HG03135 (cell line): Measurements from ENCODE around the gene RAB28.
"Not testable (repeated sequence)": the region's sequence is repeated elsewhere in the genome, so short reads cannot be mapped to it uniquely, and the experiment has no call there.

Source experiments
- ATAC-seq: cut with Tn5 transposase; IDR thresholded peaks from one replicate; pipeline ENCODE4 v1.9.1; 2021; ENCODE audit warnings: mild to moderate bottlenecking, moderate library complexity; ENCODE audit not compliant: unreplicated experiment

RAB28 gene

GRCh38 chr4:13452927-13453579, 31.1 kb downstream of the RAB28 start:
- no peak for ATAC-seq

- no peak for ATAC-seq
Measured at GRCh38 chr4:13449590-13449989, 34.5 kb downstream of the RAB28 start.

GRCh38 chr4:13445841-13446790, 38.0 kb downstream of the RAB28 start:
- no peak for ATAC-seq

- no peak for ATAC-seq
Measured at GRCh38 chr4:13441506-13441905, 42.6 kb downstream of the RAB28 start.

GRCh38 chr4:13436962-13437361, 47.2 kb downstream of the RAB28 start:
- no peak for ATAC-seq

GRCh38 chr4:13432453-13432852, 51.7 kb downstream of the RAB28 start:
- ATAC-seq, result no peak

GRCh38 chr4:13430834-13431568, 53.1 kb downstream of the RAB28 start:
- ATAC-seq, result no peak

GRCh38 chr4:13427599-13428325, 56.4 kb downstream of the RAB28 start:
- ATAC-seq, result no peak

- no peak for ATAC-seq
Measured at GRCh38 chr4:13415068-13415785, 68.9 kb downstream of the RAB28 start.

- ATAC-seq, result no peak
Measured at GRCh38 chr4:13413729-13414437, 70.3 kb downstream of the RAB28 start.

- ATAC-seq, result no peak
Measured at GRCh38 chr4:13411942-13412341, 72.2 kb downstream of the RAB28 start.

GRCh38 chr4:13409324-13409723, 74.8 kb downstream of the RAB28 start:
- ATAC-seq, result no peak

GRCh38 chr4:13406156-13406555, 78.0 kb downstream of the RAB28 start:
- not testable (repeated sequence) for ATAC-seq

- no peak for ATAC-seq
Measured at GRCh38 chr4:13403833-13404232, 80.3 kb downstream of the RAB28 start.

- ATAC-seq, result no peak
Measured at GRCh38 chr4:13403326-13403725, 80.8 kb downstream of the RAB28 start.

- no peak for ATAC-seq
Measured at GRCh38 chr4:13399257-13399656, 84.9 kb downstream of the RAB28 start.

- ATAC-seq, result no peak
Measured at GRCh38 chr4:13396161-13396560, 88.0 kb downstream of the RAB28 start.

GRCh38 chr4:13389901-13390300, 94.2 kb downstream of the RAB28 start:
- ATAC-seq, result not testable (repeated sequence)

- ATAC-seq, result no peak
Measured at GRCh38 chr4:13386405-13387107, 97.6 kb downstream of the RAB28 start.
